ENCODE data around the gene PROCA1. TPM values are rescaled to one million over a fixed set of nuclear protein-coding genes. Genes with fewer than 3 reads are reported as not detected.

Gene PROCA1
- total and polyA plus RNA-seq, 2 of the 13 experiments (the other 11 are each of a cell fraction or from before 2014, with no cell fraction given): 0.73 to 1.5 TPM

GRCh38 chr17:28710861-28711722 is 596 bp downstream of the PROCA1 start (continued):
- TF ChIP-seq ZNF205 (CRISPR knock-in tag; IDR thresholded peaks at IDR 0.05) (peak; percentile 37; the same call in 1 of the 2 replicates), IRF9 (CRISPR knock-in tag; IDR thresholded peaks at IDR 0.05; ENCODE audit: borderline replicate concordance) (peak; percentile 66; the same call in 1 of the 2 replicates), KAT2B (IDR thresholded peaks at IDR 0.05; ENCODE audit: borderline replicate concordance, low read depth, low read length) (no peak), TEAD2 (CRISPR knock-in tag; IDR thresholded peaks at IDR 0.05) (no peak), KDM3A (CRISPR knock-in tag; IDR thresholded peaks at IDR 0.05; ENCODE audit: low read depth) (no peak; the same call in 1 of the 2 replicates), XRCC5 (optimal IDR thresholded peaks at IDR 0.05; ENCODE audit: low read length) (peak; percentile 37), ZNF761 (CRISPR knock-in tag; conservative IDR thresholded peaks at IDR 0.05) (0 out of 2 replicates have a peak, but pooled peaks have one; percentile 21), AHR (CRISPR knock-in tag; IDR thresholded peaks at IDR 0.05) (no peak), ZBTB20 (CRISPR knock-in tag; IDR thresholded peaks at IDR 0.05; ENCODE audit: borderline replicate concordance, low read depth) (no peak), MYPOP (CRISPR knock-in tag; IDR thresholded peaks at IDR 0.05) (0 out of 2 replicates have a peak, but pooled peaks have one; percentile 12), ATF7 (IDR thresholded peaks at IDR 0.05) (no peak), ATF7 (CRISPR knock-in tag; IDR thresholded peaks at IDR 0.05) (no peak), ZNF20 (CRISPR knock-in tag; IDR thresholded peaks at IDR 0.05) (no peak), ZNF17 (CRISPR knock-in tag; IDR thresholded peaks at IDR 0.05) (no peak)
- TF ChIP-seq, protein P1, sequence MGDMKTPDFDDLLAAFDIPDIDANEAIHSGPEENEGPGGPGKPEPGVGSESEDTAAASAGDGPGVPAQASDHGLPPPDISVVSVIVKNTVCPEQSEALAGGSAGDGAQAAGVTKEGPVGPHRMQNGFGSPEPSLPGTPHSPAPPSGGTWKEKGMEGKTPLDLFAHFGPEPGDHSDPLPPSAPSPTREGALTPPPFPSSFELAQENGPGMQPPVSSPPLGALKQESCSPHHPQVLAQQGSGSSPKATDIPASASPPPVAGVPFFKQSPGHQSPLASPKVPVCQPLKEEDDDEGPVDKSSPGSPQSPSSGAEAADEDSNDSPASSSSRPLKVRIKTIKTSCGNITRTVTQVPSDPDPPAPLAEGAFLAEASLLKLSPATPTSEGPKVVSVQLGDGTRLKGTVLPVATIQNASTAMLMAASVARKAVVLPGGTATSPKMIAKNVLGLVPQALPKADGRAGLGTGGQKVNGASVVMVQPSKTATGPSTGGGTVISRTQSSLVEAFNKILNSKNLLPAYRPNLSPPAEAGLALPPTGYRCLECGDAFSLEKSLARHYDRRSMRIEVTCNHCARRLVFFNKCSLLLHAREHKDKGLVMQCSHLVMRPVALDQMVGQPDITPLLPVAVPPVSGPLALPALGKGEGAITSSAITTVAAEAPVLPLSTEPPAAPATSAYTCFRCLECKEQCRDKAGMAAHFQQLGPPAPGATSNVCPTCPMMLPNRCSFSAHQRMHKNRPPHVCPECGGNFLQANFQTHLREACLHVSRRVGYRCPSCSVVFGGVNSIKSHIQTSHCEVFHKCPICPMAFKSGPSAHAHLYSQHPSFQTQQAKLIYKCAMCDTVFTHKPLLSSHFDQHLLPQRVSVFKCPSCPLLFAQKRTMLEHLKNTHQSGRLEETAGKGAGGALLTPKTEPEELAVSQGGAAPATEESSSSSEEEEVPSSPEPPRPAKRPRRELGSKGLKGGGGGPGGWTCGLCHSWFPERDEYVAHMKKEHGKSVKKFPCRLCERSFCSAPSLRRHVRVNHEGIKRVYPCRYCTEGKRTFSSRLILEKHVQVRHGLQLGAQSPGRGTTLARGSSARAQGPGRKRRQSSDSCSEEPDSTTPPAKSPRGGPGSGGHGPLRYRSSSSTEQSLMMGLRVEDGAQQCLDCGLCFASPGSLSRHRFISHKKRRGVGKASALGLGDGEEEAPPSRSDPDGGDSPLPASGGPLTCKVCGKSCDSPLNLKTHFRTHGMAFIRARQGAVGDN (CRISPR knock-in tag; IDR thresholded peaks at IDR 0.05): peak; percentile 97
- TF ChIP-seq, protein P2, sequence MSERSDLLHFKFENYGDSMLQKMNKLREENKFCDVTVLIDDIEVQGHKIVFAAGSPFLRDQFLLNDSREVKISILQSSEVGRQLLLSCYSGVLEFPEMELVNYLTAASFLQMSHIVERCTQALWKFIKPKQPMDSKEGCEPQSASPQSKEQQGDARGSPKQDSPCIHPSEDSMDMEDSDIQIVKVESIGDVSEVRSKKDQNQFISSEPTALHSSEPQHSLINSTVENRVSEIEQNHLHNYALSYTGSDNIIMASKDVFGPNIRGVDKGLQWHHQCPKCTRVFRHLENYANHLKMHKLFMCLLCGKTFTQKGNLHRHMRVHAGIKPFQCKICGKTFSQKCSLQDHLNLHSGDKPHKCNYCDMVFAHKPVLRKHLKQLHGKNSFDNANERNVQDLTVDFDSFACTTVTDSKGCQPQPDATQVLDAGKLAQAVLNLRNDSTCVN (CRISPR knock-in tag; IDR thresholded peaks at IDR 0.05; ENCODE audit: borderline replicate concordance): 0 out of 2 replicates have a peak, but pooled peaks have one; percentile 50
- TF ChIP-seq, protein P3, sequence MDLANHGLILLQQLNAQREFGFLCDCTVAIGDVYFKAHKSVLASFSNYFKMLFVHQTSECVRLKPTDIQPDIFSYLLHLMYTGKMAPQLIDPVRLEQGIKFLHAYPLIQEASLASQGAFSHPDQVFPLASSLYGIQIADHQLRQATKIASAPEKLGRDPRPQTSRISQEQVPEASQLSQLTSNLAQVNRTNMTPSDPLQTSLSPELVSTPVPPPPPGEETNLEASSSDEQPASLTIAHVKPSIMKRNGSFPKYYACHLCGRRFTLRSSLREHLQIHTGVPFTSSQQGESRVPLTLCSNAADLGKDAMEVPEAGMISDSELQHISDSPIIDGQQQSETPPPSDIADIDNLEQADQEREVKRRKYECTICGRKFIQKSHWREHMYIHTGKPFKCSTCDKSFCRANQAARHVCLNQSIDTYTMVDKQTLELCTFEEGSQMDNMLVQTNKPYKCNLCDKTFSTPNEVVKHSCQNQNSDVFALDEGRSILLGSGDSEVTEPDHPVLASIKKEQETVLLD (CRISPR knock-in tag; IDR thresholded peaks at IDR 0.05; ENCODE audit: low read depth): no peak
- TF ChIP-seq, protein P4, sequence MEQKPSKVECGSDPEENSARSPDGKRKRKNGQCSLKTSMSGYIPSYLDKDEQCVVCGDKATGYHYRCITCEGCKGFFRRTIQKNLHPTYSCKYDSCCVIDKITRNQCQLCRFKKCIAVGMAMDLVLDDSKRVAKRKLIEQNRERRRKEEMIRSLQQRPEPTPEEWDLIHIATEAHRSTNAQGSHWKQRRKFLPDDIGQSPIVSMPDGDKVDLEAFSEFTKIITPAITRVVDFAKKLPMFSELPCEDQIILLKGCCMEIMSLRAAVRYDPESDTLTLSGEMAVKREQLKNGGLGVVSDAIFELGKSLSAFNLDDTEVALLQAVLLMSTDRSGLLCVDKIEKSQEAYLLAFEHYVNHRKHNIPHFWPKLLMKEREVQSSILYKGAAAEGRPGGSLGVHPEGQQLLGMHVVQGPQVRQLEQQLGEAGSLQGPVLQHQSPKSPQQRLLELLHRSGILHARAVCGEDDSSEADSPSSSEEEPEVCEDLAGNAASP (CRISPR knock-in tag; IDR thresholded peaks at IDR 0.05; ENCODE audit: borderline replicate concordance): 0 out of 2 replicates have a peak, but pooled peaks have one; percentile 48

Data from HepG2 (cell line).